G401.6 (cell line): ENCODE results near the gene LRP1-AS.

Experiments
- FAIRE-seq: peaks from 2 replicates; lab custom pipeline; 2012; peaks lifted over from hg19 to GRCh38; lab: Jason Lieb, UNC

LRP1-AS gene

DNA sequence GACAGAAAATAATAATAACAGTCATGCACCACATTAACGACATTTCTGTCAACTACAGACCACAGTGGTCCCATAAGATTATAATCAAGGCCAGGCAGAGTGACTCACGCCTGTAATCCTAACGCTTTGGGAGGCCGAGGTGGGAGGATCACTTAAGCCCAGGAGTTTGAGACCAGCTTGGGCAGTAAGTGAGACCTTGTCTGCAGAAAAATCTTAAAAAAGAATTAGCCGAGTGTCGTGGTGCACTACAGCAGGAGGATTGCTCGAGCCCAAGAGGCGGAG is 49.9 kb downstream of the LRP1-AS start:
- FAIRE-seq = no peak

DNA sequence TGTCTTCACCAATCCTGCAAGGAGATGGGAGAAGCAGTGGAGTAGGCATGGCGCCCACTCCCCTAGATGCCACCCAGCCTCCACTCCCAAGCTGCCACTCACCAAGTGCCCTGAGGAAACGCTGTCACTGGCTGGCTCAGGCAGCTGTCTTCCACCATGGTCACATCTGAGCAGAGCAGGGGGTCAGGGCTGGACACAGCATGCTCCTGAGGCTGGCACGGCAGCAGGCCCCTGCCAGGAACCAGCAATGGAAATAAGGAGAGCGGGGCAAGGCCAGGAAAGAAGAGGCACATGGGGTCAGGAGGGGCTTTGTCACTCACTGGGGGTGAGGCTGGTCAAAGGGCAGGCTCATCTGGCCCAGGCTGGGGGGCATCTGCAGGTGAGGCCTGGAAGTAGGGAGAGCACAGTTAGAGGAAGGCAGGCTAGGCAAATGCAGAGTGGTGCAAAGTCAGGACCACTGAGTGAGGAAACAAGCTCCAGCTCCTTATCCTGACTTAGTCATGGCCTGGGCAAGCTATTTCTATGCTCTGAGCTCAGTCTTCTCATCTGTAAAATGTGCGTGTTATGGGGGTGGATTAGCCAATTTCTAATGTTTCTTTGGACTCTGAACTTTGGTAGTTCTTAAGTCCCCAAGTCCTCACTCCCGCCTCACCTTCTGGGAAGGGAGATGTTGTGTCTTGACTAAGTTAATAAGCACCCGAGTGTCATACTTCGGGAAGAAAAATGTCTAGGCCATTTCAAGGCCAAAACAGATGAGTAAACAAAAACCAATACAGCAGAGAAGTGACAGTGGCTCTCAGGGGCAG is 50.5 kb downstream of the LRP1-AS start:
- no peak for FAIRE-seq

DNA sequence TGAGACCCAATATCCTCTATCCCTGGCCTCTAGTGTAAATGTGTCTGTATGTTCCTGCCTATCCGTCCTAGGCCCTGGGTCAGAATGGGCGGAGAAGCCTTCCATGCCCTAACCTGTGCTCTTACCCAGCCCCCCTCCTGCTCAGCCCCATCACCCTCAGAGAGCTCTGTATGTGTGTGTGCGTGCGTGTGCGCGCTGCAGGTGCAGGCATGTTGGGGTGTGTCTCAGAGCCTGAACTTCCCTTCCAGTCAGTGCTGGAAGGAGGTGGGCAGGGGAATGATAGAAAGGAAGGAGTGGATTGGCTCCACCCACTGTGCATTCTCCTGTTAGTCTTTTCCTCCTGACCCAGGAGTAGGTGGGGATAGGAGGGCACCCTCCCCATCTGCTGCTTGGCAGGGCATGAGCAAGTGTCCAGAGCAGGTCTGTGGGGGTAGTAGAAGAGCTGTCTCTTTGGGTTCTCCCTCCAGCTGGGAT is 51.3 kb downstream of the LRP1-AS start:
- FAIRE-seq = no peak

DNA sequence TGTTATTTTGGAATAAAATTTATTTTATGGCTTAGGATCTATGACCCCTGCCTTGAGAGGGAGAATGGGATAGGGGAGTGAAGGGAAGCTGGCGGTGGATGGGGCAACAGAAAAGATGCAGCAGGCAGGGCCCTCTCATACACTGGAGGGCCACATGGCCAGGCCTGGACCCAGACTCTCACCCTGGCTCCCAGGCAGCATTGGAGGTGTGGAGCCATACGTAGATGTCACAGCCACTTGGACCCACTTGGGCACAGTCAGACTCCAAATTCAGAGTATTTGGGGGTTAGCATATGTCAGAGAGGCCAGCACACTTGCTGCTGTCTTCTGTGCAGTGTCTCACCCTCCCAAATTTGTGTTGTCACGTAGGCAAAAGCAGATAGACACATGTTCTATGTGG is 52.0 kb downstream of the LRP1-AS start:
- FAIRE-seq = no peak
